ENCODE results near the gene LAMA2.

Gene LAMA2

DNA sequence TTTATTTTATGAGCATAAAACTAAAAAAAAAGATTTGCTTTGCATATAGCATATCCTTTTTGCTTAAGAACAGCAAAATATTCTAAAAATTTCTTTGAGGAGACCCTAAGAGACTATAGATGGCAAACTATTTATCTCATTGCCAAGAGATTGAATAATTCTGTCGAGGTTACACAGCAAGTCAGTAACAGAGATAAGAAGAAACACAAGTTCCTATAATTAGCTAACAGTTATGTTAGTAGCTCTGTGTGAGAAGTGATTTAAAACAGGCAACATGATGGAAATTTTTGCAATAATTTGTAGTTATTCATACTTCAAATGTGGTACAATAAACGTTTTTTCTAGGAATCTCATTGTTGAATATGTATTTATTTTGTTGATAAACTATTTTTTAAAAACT is 9.1 kb downstream of the LAMA2 start:
- no peaks in the 10 kb centered on the region for H3K79me2 ChIP-seq (ENCODE audit: low read length)
- no peak overlapping the region for H3K4me2 ChIP-seq (ENCODE audit: low read depth, low read length)
- H3K36me3 ChIP-seq (replicated peaks; ENCODE audit: insufficient read depth, low read length), result no peaks in the 10 kb centered on the region
- no peak overlapping the region for H3K27ac ChIP-seq (ENCODE audit: low read length)
- no peaks in the 10 kb centered on the region for H3K9me2 ChIP-seq (replicated peaks; ENCODE audit: insufficient read depth, low read length)
- no peaks in the 10 kb centered on the region for H3K27me3 ChIP-seq (replicated peaks; ENCODE audit: insufficient read depth, low read length)
- no peak overlapping the region for H3K9ac ChIP-seq (ENCODE audit: low read length)
- H3F3A ChIP-seq (ENCODE audit: insufficient read depth, low read length), result no peaks in the 10 kb centered on the region
- no peaks in the 10 kb centered on the region for H3K9me3 ChIP-seq (replicated peaks; ENCODE audit: insufficient read depth, low read length)
- TF ChIP-seq, protein P1, sequence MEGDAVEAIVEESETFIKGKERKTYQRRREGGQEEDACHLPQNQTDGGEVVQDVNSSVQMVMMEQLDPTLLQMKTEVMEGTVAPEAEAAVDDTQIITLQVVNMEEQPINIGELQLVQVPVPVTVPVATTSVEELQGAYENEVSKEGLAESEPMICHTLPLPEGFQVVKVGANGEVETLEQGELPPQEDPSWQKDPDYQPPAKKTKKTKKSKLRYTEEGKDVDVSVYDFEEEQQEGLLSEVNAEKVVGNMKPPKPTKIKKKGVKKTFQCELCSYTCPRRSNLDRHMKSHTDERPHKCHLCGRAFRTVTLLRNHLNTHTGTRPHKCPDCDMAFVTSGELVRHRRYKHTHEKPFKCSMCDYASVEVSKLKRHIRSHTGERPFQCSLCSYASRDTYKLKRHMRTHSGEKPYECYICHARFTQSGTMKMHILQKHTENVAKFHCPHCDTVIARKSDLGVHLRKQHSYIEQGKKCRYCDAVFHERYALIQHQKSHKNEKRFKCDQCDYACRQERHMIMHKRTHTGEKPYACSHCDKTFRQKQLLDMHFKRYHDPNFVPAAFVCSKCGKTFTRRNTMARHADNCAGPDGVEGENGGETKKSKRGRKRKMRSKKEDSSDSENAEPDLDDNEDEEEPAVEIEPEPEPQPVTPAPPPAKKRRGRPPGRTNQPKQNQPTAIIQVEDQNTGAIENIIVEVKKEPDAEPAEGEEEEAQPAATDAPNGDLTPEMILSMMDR (IDR thresholded peaks at IDR 0.05; ENCODE audit: low read length), result no peak
- no peak for TF ChIP-seq EZH2phosphoT487 (IDR thresholded peaks at IDR 0.05; ENCODE audit: low read length)
- no peak for TF ChIP-seq EZH2 (optimal IDR thresholded peaks at IDR 0.05; ENCODE audit: low read depth, low read length)
- H3K4me1 ChIP-seq (ENCODE audit: low read length), result no peaks in the 10 kb centered on the region
- no peak for DNase-seq
- no peak overlapping the region for H2AFZ ChIP-seq (ENCODE audit: low read length)
- H4K20me1 ChIP-seq (ENCODE audit: insufficient read depth, low read length), result no peaks in the 10 kb centered on the region
- H3K4me3 ChIP-seq (ENCODE audit: low read length), result no peak overlapping the region

DNA sequence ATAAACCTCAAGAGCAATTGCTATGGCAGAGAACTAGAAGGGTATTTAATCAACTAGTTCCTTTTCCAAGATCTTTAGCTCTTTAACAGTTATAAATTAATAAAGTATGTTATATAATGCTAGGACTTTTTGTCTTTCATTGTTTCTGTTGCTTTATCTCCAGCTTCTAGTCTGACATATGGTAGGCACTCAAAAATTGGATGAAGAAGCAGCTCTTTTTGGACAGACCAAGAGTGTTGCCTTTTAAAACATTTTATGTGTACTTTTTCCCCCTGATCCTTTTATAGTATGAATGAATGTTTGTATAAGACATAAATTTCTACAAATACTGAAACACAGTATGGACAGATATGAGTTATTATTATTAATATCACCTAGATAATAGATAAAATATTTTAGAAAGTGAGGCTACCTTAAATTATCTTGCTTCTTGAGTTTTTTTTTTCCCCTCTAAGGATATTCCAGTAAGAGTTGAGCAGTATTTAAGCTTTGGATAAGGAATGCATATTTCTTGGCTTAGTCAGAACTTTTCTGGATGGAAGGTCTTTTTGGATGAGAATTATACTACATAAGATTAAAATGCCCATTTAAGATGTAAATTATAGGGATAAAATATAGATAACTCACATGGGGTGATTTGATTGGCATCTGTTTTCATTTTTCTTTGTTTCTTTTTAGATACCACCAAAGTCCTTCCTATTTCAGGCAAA is 16.6 kb downstream of the LAMA2 start:
- Histone ChIP-seq H3K27ac (ENCODE audit: low read length) (no peak overlapping the region), H3F3A (ENCODE audit: insufficient read depth, low read length) (no peaks in the 10 kb centered on the region), H3K9me3 (replicated peaks; ENCODE audit: insufficient read depth, low read length) (no peaks in the 10 kb centered on the region), H3K9me2 (replicated peaks; ENCODE audit: insufficient read depth, low read length) (no peaks in the 10 kb centered on the region), H2AFZ (ENCODE audit: low read length) (no peak overlapping the region), H3K9ac (ENCODE audit: low read length) (no peak overlapping the region), H3K4me1 (ENCODE audit: low read length) (no peaks in the 10 kb centered on the region), H4K20me1 (ENCODE audit: insufficient read depth, low read length) (no peaks in the 10 kb centered on the region), H3K4me3 (ENCODE audit: low read length) (no peak overlapping the region), H3K36me3 (replicated peaks; ENCODE audit: insufficient read depth, low read length) (no peaks in the 10 kb centered on the region), H3K27me3 (replicated peaks; ENCODE audit: insufficient read depth, low read length) (no peaks in the 10 kb centered on the region), H3K4me2 (ENCODE audit: low read depth, low read length) (no peak overlapping the region), H3K79me2 (ENCODE audit: low read length) (no peaks in the 10 kb centered on the region)
- DNase-seq, result no peak
- TF ChIP-seq EZH2 (optimal IDR thresholded peaks at IDR 0.05; ENCODE audit: low read depth, low read length), result no peak
- TF ChIP-seq EZH2phosphoT487 (IDR thresholded peaks at IDR 0.05; ENCODE audit: low read length), result no peak
- TF ChIP-seq, protein P1 (IDR thresholded peaks at IDR 0.05; ENCODE audit: low read length), result no peak

DNA sequence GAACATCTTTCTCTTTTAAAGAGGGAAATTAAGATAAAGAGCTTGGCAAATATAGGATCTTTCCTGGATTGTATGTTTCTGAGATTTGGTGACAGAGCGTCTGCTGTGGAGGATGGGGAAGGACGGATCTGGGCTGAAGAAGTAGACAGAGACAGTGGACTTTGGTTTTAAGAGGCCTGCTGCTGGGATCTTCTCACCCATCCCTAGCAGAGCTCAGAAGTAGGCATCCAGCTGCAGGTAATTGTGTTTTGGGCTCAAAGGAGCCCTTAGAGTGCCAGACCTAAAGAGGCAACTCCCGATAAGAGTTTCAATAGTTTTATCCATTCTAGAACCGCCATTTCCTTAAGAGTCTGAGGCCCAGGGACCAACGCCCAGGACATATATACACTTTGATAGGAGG is 20.8 kb downstream of the LAMA2 start:
- H3K9me3 ChIP-seq (replicated peaks; ENCODE audit: insufficient read depth, low read length), result no peaks in the 10 kb centered on the region
- H3K4me3 ChIP-seq (ENCODE audit: low read length), result no peak overlapping the region
- H3K4me2 ChIP-seq (ENCODE audit: low read depth, low read length), result no peak overlapping the region
- H3K27ac ChIP-seq (ENCODE audit: low read length), result no peak overlapping the region
- no peaks in the 10 kb centered on the region for H3K36me3 ChIP-seq (replicated peaks; ENCODE audit: insufficient read depth, low read length)
- TF ChIP-seq, protein P1 (IDR thresholded peaks at IDR 0.05; ENCODE audit: low read length), result no peak
- TF ChIP-seq EZH2 (optimal IDR thresholded peaks at IDR 0.05; ENCODE audit: low read depth, low read length) (no peak), EZH2phosphoT487 (IDR thresholded peaks at IDR 0.05; ENCODE audit: low read length) (no peak)
- no peaks in the 10 kb centered on the region for H3K9me2 ChIP-seq (replicated peaks; ENCODE audit: insufficient read depth, low read length)
- no peaks in the 10 kb centered on the region for H4K20me1 ChIP-seq (ENCODE audit: insufficient read depth, low read length)
- no peaks in the 10 kb centered on the region for H3F3A ChIP-seq (ENCODE audit: insufficient read depth, low read length)
- H3K27me3 ChIP-seq (replicated peaks; ENCODE audit: insufficient read depth, low read length), result no peaks in the 10 kb centered on the region
- H3K79me2 ChIP-seq (ENCODE audit: low read length), result no peaks in the 10 kb centered on the region
- H2AFZ ChIP-seq (ENCODE audit: low read length), result no peak overlapping the region
- no peaks in the 10 kb centered on the region for H3K4me1 ChIP-seq (ENCODE audit: low read length)
- H3K9ac ChIP-seq (ENCODE audit: low read length), result no peak overlapping the region
- no peak for DNase-seq
